Fibroblast of skin of left quadriceps (primary cell): ENCODE data around the gene SPSB4.
"Not testable (repeated sequence)": the region's sequence is repeated elsewhere in the genome, so short reads cannot be mapped to it uniquely, and the experiment has no call there.

ENCODE experiments used
- DNase-seq, 2 experiments: peaks; one replicate each; pipeline ENCODE4 v3.0.0-alpha.2; 2013; ENCODE audit warnings: low read depth in 2 of 2

Gene SPSB4

GRCh38 chr3:141094790-141095545 is 43.8 kb downstream of the SPSB4 start:
- no peak for DNase-seq

DNA sequence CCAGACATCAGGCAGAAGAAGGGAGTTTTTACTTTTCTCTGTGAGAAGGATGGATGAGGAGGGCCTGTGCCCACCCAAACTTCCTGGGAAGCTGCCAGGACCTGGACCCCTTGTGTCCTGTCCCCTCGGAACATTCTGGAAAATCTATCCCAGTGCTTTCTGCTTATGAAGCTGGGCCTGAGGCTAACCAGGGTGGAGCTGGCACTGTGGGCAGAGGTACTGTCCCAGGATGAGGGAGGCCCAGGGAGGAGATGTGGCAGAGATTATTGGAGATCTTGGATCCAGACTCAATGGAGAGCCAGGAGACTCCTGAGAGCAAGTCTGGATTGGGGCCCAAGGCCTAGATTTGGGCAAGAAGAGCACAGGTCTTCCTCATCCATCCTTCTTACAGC is 44.4 kb downstream of the SPSB4 start:
- no peak for DNase-seq

- DNase-seq, result no peak
Measured at GRCh38 chr3:141096164-141096563, 45.0 kb downstream of the SPSB4 start.

- no peak for DNase-seq
Measured at GRCh38 chr3:141096981-141097380, 45.8 kb downstream of the SPSB4 start.

GRCh38 chr3:141100112-141100511 is 49.0 kb downstream of the SPSB4 start:
- DNase-seq, result no peak

- no peak for DNase-seq
Measured at GRCh38 chr3:141100531-141101320, 49.6 kb downstream of the SPSB4 start.

- DNase-seq, result no peak
Measured at GRCh38 chr3:141102372-141102771, 51.2 kb downstream of the SPSB4 start.

- no peak for DNase-seq
Measured at GRCh38 chr3:141103067-141103466, 51.9 kb downstream of the SPSB4 start.

DNA sequence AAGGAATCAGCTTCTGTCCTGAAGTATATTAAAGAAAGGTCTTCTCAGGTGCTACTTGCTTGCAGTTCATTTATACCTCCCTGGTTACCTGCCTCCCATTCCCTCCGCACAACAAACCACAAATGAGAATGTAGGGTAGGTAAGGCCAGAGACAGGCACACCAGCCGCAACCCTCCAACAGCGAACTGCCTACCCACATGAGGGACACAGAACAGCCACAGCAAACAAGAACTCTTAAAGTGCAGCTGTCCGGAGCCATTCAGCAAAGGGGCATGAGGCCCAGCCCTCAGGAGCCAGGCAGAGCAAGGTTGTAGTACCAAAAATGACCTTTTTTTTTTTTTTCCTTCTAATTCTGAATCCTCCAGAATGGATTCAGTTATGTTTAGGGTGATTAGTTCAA is 52.4 kb downstream of the SPSB4 start:
- no peak for DNase-seq

DNA sequence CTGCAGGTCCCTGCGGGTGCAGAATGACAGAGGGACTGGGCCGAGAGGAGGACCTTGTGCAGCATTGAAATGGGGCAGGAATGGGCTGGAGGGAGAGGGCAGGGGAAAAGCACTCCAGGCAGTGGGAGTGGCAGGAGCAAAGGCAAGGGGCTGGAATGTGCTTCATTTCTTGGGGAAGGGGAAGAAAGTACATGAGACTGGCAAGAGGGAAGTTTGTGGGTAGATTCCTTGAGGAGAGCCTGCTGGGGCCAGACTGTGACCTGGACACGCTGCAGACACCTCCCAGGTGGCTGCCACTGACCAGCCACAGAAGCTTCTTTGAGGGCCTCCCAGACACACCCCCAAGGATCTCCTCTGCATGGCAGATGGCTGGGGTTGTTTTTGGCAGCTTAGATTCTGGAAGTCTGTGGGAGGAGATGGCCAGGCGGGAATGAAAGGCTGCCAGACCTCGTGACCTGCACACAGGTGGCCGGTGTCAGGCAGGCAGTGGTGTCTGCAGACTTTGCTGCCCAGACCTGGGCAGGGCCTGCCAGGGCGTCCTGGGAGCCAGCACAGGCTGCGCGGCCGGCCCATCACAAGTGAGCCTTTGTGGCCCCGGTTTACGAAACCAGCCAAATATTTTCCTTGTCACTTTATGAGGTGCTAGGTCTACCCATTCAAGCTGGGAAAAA is 53.1 kb downstream of the SPSB4 start:
- no peak for DNase-seq

DNA sequence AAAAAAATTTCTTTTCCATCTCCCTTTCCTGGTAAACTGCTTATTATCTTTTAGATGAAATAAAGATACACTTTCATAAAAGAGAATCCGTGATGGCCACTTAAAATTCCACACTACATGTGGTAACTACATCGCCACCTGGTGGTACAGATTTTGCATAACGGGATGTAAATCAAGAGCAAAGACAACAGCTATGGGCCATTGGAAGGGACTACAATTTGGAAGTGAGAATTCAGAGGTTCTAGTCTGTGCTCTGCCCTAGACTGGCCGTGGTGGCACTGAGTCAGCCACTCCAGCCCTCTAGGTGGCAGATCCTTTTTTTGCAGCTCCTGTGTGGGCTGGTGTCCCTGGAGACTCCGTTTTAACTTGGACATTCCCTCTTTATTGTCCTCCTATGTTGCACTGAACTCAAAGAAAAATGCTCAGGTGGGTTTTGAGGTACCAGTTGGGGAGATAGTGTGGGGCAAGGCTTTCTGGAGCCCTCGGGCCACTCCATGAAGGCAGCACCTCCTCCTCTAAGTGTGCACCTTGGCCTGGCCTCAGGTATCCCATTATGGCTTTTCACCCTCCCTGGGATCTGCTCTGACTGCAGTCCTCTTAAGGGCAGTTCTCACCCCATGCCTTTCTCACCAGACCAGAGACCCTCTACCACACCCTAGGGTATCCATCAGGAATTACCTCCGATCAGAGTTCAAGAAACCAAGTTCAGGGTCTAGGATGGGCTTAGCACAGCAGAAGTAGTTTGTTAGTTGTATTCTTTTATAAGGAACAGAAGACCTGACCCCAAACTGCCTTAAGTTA is 54.9 kb downstream of the SPSB4 start:
- DNase-seq, result peak; percentile 56 to 58

DNA sequence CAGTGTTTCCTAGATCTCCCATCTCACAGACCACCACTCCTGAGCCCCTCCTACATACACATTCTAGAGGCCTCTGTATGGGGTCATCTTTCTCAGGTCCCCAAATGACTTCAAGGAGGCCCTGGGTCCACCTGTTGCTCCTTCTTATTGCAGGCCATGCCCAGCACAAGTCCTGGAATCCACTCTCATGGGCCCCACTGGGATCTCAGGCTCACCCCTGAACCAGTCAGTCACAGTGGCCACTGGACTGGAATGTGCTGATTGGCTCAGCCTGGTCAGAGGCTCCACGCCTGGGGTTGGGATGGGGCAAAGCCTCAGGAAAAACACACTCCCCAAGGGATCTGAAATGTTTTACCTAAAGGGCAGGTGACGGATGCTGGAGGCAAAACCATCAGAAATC is 55.7 kb downstream of the SPSB4 start:
- no peak for DNase-seq

GRCh38 chr3:141108039-141108438 is 56.9 kb downstream of the SPSB4 start:
- DNase-seq, result no peak

GRCh38 chr3:141109751-141110150 is 58.6 kb downstream of the SPSB4 start:
- DNase-seq, result no peak

DNA sequence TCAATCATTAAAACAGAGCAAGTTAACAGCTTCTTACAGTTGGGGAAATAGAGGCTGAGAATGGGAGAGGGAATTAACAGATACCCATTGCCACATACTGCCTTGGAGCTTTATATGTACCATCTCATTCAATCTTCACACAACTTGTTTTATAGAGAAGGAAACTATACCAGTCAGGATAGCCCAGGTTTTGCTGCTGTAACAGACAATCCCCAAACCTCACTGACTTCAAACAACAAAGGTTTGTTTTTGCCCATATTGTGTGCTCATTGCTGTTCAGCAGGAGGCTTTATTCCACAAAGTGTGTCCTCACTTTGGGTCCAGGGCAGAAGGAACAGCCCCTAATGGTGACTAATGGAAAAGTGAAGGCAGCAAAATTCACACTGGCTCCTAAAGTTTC is 59.2 kb downstream of the SPSB4 start:
- no peak for DNase-seq

DNA sequence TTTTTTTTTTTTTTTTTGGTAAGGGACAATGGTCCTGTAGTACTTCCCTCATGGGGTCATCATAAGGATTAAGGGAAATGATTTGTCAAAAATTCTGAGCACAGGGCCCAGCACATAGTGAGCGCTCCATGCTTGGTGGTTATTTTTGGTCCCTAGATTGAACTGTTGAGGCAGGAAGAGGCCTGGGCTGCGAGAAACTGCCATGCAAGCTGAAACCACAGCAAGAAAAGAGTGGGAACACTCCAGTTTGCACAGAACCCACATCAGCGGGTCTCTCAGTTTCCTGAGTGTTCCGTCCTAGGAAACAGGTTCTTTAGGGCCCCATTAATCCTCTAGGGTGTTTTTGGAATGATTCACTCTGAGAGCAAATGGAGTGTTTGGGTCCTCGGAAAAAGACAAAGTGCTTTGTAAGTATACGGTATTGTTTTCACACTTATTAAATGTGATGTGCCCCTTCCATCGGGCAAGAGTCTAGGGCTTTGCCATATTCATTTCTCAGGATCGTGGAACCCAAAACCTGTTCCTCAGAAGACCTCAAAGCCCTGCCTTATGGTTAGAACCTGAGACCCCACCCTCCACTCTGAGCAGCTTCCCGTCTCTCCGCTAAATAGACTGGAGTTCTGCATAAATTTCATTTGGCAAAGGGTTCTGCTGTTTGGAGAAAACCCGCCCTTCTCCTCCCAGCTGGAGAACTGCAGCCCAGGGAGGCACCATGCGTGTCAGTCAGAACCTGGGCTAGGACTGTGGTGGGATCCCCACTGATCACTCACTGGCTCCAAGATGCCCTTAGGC is 60.4 kb downstream of the SPSB4 start:
- no peak for DNase-seq

GRCh38 chr3:141112686-141113297 is 61.6 kb downstream of the SPSB4 start:
- no peak for DNase-seq

GRCh38 chr3:141113680-141114079 is 62.5 kb downstream of the SPSB4 start:
- not testable (repeated sequence) for DNase-seq

DNA sequence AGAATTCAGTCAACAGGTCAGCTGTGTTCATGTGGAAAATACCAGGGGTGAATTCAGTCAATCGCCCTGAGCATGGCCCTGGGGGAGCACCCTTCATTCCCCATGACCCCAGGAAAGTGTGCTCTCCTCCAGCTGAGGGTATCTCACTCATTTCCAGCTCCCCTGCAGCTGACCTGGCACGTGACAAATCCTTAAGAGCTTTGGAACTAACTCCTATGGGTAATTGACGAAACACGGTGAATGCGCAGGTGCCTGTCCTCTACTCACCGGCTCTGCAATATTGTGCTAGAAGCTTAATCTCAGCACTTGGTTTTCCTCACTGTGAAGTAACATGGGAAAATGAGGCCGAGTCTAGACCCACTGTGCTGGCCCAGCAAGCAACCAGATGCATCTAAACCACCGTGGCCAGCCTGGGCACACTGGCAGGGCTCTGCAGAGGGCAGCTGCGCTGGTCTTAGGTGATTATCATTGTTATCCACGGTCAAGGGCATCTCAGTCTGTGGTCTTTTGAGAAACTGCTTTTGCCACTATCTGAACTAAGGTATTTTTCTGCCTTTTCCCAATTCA is 63.1 kb downstream of the SPSB4 start:
- no peak for DNase-seq

DNA sequence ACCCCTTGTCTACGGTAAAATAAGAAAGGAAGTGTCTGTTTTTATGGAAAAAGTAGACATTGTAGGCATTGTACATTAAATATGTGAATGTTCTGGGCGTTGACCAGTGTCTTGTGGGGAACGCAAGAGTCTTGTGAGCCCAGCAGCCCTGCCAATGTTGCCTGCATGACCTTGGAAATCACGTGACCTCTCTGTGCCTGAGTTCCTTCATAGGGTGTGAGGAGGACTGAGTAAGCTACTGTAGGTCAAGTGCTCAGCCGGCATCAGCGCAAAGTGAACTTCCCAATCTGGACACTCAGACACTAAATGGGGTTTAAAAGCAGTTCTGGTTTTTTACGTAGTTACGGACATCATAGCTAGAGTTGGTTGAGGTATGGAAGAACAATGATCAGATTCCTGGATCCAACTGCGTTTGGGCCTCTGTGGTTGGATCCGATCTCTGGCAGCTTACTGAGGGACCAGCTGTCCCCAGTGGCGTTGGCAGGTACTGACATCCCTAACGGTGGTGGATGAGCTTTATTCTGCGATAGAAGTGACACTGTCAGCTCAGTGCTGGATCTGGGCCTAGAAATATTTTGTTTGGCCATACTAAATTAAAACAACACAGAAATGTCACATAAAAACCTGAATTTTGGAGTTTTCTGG is 63.8 kb downstream of the SPSB4 start:
- DNase-seq, result no peak
